LNCAP (cell line): ENCODE data around the gene ELMO2.

Experiments
- TF ChIP-seq, protein P1 (sequence below): fragments of 450-650 bp; IDR thresholded peaks from 2 replicates; pipeline ENCODE4 v1.5.1; 2017; ENCODE audit warnings: mild to moderate bottlenecking

Gene ELMO2

DNA sequence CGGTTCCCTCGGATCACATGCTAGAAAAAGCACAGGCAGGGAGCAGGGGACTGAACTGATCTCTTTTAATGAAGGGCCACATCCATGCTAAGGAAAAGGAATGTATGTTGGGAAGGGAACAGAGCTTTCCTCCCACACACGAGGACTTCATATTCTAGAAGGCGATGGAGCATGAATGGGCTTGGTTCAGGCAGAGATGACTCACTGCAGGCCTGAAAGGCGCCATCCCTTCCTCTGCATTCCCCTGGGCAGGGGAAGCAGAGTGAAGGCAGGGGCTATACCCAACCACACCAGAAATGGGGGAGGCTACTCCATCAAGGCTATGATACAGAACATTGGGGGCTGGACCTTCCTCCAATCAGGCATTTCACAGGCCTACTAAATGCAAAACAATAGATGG lies 30.6 kb downstream of the ELMO2 start:
- TF ChIP-seq, protein P1, sequence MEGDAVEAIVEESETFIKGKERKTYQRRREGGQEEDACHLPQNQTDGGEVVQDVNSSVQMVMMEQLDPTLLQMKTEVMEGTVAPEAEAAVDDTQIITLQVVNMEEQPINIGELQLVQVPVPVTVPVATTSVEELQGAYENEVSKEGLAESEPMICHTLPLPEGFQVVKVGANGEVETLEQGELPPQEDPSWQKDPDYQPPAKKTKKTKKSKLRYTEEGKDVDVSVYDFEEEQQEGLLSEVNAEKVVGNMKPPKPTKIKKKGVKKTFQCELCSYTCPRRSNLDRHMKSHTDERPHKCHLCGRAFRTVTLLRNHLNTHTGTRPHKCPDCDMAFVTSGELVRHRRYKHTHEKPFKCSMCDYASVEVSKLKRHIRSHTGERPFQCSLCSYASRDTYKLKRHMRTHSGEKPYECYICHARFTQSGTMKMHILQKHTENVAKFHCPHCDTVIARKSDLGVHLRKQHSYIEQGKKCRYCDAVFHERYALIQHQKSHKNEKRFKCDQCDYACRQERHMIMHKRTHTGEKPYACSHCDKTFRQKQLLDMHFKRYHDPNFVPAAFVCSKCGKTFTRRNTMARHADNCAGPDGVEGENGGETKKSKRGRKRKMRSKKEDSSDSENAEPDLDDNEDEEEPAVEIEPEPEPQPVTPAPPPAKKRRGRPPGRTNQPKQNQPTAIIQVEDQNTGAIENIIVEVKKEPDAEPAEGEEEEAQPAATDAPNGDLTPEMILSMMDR, result no peak

DNA sequence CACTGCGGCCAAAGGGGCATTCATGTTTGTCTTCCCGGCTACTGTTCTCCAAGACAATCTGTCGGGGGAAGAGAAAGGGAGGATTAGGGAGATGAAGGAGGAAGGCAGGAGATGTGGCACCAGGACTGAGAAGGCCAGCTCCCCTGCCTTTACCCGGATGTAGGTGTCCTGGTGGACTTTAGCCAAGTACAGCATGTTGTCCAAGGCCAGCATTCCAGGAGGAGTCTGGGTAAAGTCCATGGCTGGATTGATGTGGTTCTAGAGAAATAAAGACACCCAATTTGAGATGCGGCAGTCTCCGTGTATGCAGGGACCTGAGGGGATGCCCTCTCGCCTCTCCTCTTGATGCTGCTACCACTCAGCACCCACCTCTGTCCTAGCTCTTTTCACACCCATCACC lies 32.0 kb downstream of the ELMO2 start:
- TF ChIP-seq, protein P1, result no peak

DNA sequence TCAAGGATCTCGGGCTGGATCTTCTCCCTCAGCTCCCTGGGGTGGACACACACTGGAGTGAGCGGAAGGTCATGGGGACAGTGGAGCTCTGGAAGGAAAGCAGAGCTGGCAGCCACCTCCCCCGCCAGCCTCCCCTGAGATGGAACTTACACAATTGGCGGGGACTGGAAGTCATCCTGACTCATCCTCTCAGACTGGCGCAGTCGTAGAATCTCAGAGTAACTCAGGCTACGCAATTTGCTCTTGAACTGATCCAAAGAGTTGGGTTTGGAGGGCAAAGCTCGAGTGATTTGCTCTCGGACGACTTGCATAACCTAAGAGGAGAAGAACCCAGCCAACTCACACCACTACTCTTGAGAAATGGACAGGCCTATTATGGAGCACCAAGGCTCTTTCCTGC lies 34.8 kb downstream of the ELMO2 start:
- TF ChIP-seq, protein P1, result no peak

GRCh38 chr20:46368902-46369268 lies 37.5 kb downstream of the ELMO2 start:
- TF ChIP-seq, protein P1, result no peak

- TF ChIP-seq, protein P1, result no peak
Observed at GRCh38 chr20:46367967-46368901, 38.2 kb downstream of the ELMO2 start.

GRCh38 chr20:46367234-46367633 lies 39.2 kb downstream of the ELMO2 start:
- TF ChIP-seq, protein P1, result no peak

DNA sequence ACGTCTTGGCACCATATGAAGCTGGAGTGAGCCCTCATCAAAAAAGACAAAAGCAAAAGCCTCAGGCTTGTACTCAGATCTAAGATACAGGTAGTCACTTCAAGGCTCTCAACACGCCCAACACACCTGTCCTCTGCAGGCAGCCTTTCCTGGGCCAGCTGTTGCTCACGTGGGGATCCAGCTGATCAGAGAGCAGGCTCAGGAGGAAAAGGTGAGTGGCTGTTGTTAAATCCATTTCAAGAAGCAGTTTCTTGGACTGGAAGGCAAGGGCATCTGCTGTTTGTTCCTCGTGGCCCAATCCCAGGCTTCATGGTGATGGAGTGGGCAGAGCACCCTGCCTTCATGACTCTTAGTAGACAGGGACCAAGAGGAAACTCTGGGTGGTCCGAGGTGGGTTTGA lies 39.6 kb downstream of the ELMO2 start:
- TF ChIP-seq, protein P1, result no peak
